Hair follicle dermal papilla cell (primary cell): ENCODE data around the gene SERPINA10. TPM values are rescaled to one million over a fixed set of nuclear protein-coding genes. Genes with fewer than 3 reads are reported as not detected.

Source experiments
- total RNA-seq: library from RNA; depleted of rRNA; stranded (reverse); fragments of >200 nt; gene quantifications from 2 replicates; pipeline ENCODE4 v1.2.3, GENCODE V29; 2012

The SERPINA10 gene, protein sequence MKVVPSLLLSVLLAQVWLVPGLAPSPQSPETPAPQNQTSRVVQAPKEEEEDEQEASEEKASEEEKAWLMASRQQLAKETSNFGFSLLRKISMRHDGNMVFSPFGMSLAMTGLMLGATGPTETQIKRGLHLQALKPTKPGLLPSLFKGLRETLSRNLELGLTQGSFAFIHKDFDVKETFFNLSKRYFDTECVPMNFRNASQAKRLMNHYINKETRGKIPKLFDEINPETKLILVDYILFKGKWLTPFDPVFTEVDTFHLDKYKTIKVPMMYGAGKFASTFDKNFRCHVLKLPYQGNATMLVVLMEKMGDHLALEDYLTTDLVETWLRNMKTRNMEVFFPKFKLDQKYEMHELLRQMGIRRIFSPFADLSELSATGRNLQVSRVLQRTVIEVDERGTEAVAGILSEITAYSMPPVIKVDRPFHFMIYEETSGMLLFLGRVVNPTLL
- total RNA-seq: not detected in 2 replicates

GRCh38 chr14:94292872-94293577 lies at the start of gene SERPINA10:
Gene SERPINA10, minus strand, starts transcription at chr14:94293268. Its CDS starts 2,675 bp downstream, at chr14:94290593.

GRCh38 chr14:94322648-94323570 lies 29.8 kb upstream of the SERPINA10 start, which contains the start of gene SERPINA6:
Gene SERPINA6, minus strand, starts transcription at chr14:94323336. Its CDS starts 8,688 bp downstream, at chr14:94314648.

Other genes with a start within 250 kb of the SERPINA10 start
- gene DDX24, start 212.1 kb downstream of the SERPINA10 start, total RNA-seq: 150 and 158 TPM in 2 replicates
- gene IFI27L1, start 212.0 kb downstream of the SERPINA10 start, total RNA-seq: 9.7 and 16.2 TPM in 2 replicates
- gene IFI27, start 182.5 kb downstream of the SERPINA10 start, total RNA-seq: 82.3 and 282 TPM in 2 replicates
- gene IFI27L2, start 163.7 kb downstream of the SERPINA10 start, total RNA-seq: 63.4 and 77.8 TPM in 2 replicates
- gene PPP4R4, start 118.9 kb downstream of the SERPINA10 start, total RNA-seq: 2.7 and 5.4 TPM in 2 replicates
- under 0.01 TPM in 1 of 2 replicates, not detected in the other for gene SERPINA6, start 30.1 kb upstream of the SERPINA10 start, total RNA-seq
- gene SERPINA2, start 73.4 kb upstream of the SERPINA10 start, total RNA-seq: not detected in 2 replicates
- 0.36 TPM in 1 of 2 replicates, not detected in the other for gene SERPINA1, start 95.3 kb upstream of the SERPINA10 start, total RNA-seq
- gene SERPINA11, start 159.5 kb upstream of the SERPINA10 start, total RNA-seq: not detected in 2 replicates
- gene SERPINA9, start 182.9 kb upstream of the SERPINA10 start, total RNA-seq: not detected in 2 replicates
- not detected in 2 replicates for gene SERPINA12, start 216.2 kb upstream of the SERPINA10 start, total RNA-seq